Parathyroid adenoma (tissue), 2 donors: ENCODE measurements around the gene ARFIP1.

Source experiments
- H2AFZ ChIP-seq: fragments of 300-600 bp; sonication (generic); one replicate; pipeline ENCODE4 v1.7.0; 2017; ENCODE audit warnings: antibody characterized with exemption, mild to moderate bottlenecking
- H3K27ac ChIP-seq: fragments of 300-600 bp; sonication (generic); one replicate; pipeline ENCODE4 v1.7.0; 2017
- H3K27me3 ChIP-seq: fragments of 300-600 bp; sonication (generic); one replicate; pipeline ENCODE4 v1.7.0; 2017; ENCODE audit warnings: low read length; ENCODE audit not compliant: control insufficient read depth, insufficient read depth
- H3K36me3 ChIP-seq: fragments of 300-600 bp; sonication (generic); one replicate; pipeline ENCODE4 v1.7.0; 2017; ENCODE audit warnings: low read length; ENCODE audit not compliant: control insufficient read depth, insufficient read depth
- H3K4me1 ChIP-seq: fragments of 300-600 bp; sonication (generic); one replicate; pipeline ENCODE4 v1.7.0; 2017; ENCODE audit warnings: control low read depth
- H3K4me2 ChIP-seq: fragments of 300-600 bp; sonication (generic); one replicate; pipeline ENCODE4 v1.7.0; 2017; ENCODE audit warnings: low read length
- H3K4me3 ChIP-seq: fragments of 300-600 bp; sonication (generic); one replicate; pipeline ENCODE4 v1.7.0; 2017; ENCODE audit warnings: low read depth, low read length
- H3K79me2 ChIP-seq: fragments of 300-600 bp; sonication (generic); one replicate; pipeline ENCODE4 v1.7.0; 2017; ENCODE audit warnings: control low read depth
- H3K9ac ChIP-seq: fragments of 300-600 bp; sonication (generic); one replicate; pipeline ENCODE4 v1.7.0; 2017; ENCODE audit warnings: mild to moderate bottlenecking
- H3K9me3 ChIP-seq: fragments of 300-600 bp; sonication (generic); one replicate; pipeline ENCODE4 v1.7.0; 2017; ENCODE audit warnings: low read length; ENCODE audit not compliant: control insufficient read depth
- TF ChIP-seq, protein P1 (sequence below): fragments of 300-600 bp; sonication (generic); IDR thresholded peaks from one replicate; pipeline ENCODE4 v1.7.0; 2017; ENCODE audit warnings: antibody characterized with exemption, mild to moderate bottlenecking
- donor health status: primary hyperparathyroidism.

The ARFIP1 gene

DNA sequence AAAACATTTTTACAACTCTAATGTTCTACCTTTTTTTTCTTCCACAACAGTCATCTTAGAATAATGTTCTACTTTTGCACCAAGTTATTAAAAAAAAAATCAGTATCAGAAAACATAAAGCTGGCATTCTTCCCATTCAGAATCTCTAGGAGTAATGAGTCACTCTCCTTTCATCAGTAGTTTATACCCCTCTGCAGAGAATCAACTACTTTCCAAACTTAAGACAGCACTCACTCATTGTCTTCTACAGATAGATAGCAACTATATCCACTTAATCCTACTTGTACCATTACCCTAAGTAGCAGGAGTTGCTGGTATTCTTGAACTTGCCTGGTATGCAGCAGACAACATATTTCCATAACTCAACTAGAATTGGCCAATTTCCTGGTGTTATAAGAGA, 3.4 kb upstream of the ARFIP1 start:
- Histone ChIP-seq H3K27me3 (no peaks in the 10 kb centered on the region), H3K4me2 (no peak overlapping the region), H3K4me1 (no peaks in the 10 kb centered on the region), H3K36me3 (no peaks in the 10 kb centered on the region), H2AFZ (no peak overlapping the region), H3K9me3 (no peaks in the 10 kb centered on the region), H3K27ac (no peak overlapping the region), H3K9ac (no peak overlapping the region), H3K4me3 (no peak overlapping the region), H3K79me2 (no peaks in the 10 kb centered on the region)
- TF ChIP-seq, protein P1, sequence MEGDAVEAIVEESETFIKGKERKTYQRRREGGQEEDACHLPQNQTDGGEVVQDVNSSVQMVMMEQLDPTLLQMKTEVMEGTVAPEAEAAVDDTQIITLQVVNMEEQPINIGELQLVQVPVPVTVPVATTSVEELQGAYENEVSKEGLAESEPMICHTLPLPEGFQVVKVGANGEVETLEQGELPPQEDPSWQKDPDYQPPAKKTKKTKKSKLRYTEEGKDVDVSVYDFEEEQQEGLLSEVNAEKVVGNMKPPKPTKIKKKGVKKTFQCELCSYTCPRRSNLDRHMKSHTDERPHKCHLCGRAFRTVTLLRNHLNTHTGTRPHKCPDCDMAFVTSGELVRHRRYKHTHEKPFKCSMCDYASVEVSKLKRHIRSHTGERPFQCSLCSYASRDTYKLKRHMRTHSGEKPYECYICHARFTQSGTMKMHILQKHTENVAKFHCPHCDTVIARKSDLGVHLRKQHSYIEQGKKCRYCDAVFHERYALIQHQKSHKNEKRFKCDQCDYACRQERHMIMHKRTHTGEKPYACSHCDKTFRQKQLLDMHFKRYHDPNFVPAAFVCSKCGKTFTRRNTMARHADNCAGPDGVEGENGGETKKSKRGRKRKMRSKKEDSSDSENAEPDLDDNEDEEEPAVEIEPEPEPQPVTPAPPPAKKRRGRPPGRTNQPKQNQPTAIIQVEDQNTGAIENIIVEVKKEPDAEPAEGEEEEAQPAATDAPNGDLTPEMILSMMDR, result no peak

DNA sequence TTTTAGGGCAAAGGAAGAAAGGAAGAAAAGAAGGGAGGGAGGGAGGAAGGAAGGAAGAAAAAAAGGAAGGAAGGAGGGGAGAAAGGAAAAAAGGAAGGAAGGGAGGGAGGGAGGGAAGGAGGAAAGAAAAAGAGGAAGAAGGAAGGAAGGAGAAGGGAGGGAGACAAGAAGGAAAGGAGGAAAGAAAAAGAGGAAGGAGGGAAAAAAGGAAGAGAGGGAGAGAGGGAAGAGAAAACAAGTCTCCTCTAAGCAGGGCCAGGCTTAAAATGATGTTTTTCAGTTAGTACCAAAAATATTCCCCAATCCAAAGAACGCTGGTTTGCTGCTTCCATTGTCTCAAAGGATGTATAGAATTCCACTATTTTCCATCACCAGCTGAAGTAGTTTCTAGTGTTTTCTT, 2.3 kb upstream of the ARFIP1 start:
- Histone ChIP-seq H3K27ac (no peak overlapping the region), H3K36me3 (no peaks in the 10 kb centered on the region), H3K9ac (no peak overlapping the region)

DNA sequence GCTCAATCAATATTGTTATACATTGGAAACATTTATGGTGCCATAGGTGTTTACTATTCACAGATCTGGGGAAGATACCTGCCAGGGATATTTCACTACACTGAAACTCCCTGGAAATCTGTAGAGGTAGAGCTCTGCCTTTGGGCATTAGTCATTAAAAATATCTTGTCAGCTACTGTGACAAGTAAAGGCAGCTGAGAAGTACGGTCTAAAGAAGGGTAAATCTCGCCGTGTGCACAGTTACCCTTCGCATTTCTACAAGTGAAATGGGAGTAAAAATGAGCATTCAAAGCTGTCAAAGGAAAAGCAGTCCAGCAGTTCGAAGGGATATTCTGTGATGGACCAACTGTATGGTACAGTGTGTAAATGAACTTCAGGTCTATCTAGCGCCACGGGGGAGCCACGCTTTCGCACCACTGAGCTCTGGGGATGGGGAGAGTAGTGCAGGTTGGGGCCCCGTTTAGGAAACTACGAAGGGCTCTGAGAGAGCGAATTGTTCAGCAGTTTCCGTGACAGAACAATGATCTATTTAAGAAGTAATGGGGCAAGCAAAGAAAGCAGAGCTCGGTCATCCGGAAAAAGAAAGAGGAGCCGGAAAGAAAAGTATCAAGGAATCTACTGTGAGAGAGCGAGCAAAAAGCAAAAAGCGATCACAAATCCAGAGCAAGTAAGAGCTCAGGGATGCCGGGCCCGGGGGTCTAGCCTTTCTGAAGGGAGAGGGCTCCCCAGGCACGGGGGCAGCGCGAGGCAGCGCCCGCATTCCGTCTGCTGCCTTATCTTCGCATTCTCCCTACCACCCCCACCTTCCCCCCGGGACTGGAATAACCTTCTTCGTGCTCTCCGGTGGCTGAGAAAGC, 870 bp upstream of the ARFIP1 start:
- peaks cover 4% of the 10 kb centered on the region for H3K79me2 ChIP-seq
- TF ChIP-seq, protein P1, result no peak
- no peaks in the 10 kb centered on the region for H3K36me3 ChIP-seq
- H3K4me3 ChIP-seq, result peak overlapping the region; percentile 74
- H2AFZ ChIP-seq, result peak overlapping the region; percentile 96
- peak overlapping the region; percentile 90 for H3K27ac ChIP-seq
- H3K4me1 ChIP-seq, result no peaks in the 10 kb centered on the region
- no peaks in the 10 kb centered on the region for H3K27me3 ChIP-seq
- peak overlapping the region; percentile 88 for H3K4me2 ChIP-seq
- no peaks in the 10 kb centered on the region for H3K9me3 ChIP-seq
- H3K9ac ChIP-seq, result peak overlapping the region; percentile 63

More for the DNA sequence above, 2.3 kb upstream of the ARFIP1 start:
- Histone ChIP-seq H3K79me2 (peaks cover 2% of the 10 kb centered on the region), H3K4me1 (no peaks in the 10 kb centered on the region), H3K4me2 (no peak overlapping the region), H3K27me3 (no peaks in the 10 kb centered on the region), H3K4me3 (no peak overlapping the region), H3K9me3 (no peaks in the 10 kb centered on the region), H2AFZ (no peak overlapping the region)
- TF ChIP-seq, protein P1, result no peak

DNA sequence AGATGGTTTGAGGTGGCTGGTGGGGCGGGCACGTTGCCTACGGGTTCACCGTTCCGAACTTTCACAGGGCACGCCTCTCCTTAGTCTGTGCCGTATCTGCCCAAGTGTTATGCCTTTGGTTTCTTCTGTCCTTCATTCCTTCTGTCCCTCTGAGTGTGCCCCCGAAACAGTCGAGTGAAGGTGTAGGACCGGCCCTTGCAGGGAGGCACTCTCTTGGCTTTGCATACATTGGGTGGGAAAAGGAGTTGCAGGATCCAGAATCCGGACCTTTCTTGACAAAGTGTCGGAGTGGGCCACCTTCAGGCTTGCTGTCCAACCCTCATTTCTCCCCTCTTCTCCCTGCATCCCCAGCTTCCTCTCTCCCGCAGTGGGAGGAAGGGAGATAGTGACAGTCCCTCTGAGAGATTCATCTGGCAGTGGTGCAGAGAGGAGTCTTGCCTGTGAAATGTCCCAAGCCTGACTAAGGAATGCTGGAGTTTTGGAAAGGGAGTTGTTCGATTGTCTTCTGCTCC, 569 bp downstream of the ARFIP1 start:
- peak overlapping the region; percentile 92 for H2AFZ ChIP-seq
- no peaks in the 10 kb centered on the region for H3K36me3 ChIP-seq
- no peak overlapping the region for H3K9ac ChIP-seq
- peaks cover 2% of the 10 kb centered on the region for H3K4me1 ChIP-seq
- H3K79me2 ChIP-seq, result peaks cover 7% of the 10 kb centered on the region
- no peaks in the 10 kb centered on the region for H3K27me3 ChIP-seq
- peak overlapping the region; percentile 74 for H3K4me3 ChIP-seq
- no peaks in the 10 kb centered on the region for H3K9me3 ChIP-seq
- H3K27ac ChIP-seq, result peak overlapping the region; percentile 90
- H3K4me2 ChIP-seq, result peak overlapping the region; percentile 77
- TF ChIP-seq, protein P1, result no peak
